MM.1S (cell line): ENCODE results near the gene CCDC38.

Source experiments
- CTCF ChIP-seq: fragments of 300-600 bp; sonication (generic); IDR thresholded peaks from 2 replicates; pipeline ENCODE4 v1.5.1; 2016; ENCODE audit warnings: antibody characterized with exemption, low read length, mixed read lengths
- EZH2 ChIP-seq: fragments of 300-600 bp; sonication (generic); optimal IDR thresholded peaks from 2 replicates; pipeline ENCODE3; 2017; ENCODE audit warnings: low read depth, mild to moderate bottlenecking, antibody characterized with exemption, low read length, mixed read lengths
- EZH2phosphoT487 ChIP-seq: fragments of 300-600 bp; sonication (generic); IDR thresholded peaks from 2 replicates; pipeline ENCODE4 v1.6.1; 2018; ENCODE audit warnings: antibody characterized with exemption, low read length

GRCh38 chr12:95880895-95881294, 61.5 kb downstream of the CCDC38 start:
- TF ChIP-seq CTCF (no peak), EZH2 (no peak), EZH2phosphoT487 (no peak)
